CD4-positive, alpha-beta T cell treated with Interleukin-6 for 4 hours (primary cell): ENCODE measurements around the gene BCR.

Source experiments
- DNase-seq: peaks from one replicate; pipeline ENCODE4 v3.0.0-alpha.2; 2020; ENCODE audit warnings: mixed read lengths

Gene BCR

DNA sequence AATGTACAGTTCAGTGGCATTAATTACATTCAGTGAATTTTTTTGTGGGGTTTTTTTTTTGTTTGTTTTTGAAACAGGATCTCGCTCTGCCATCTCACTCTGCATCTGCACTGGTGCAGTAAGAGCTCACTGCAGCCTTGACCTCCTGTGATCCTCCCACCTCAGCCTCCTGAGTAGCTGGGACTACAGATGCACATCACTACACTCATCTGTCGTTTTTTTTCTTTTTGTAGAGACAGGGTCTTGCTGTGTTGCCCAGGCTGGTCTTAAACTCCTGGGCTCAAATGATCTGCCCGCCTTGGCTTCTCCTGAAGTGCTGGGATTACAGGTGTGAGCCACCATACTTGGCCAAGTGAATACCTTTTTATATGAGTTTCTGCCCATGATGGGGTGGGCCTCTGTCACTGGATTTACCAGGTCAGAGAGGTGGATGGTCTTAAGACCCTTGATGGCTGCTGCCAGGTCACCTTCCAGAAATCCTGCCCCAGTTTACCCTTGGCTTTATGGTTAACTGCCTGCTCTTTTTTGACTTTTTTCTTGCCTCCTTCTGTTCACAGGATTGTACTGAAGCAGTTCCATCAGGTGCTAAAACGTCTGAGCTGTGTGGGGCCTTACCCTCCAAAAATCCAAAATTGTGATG, 22.6 kb downstream of the BCR start:
- DNase-seq, result no peak

DNA sequence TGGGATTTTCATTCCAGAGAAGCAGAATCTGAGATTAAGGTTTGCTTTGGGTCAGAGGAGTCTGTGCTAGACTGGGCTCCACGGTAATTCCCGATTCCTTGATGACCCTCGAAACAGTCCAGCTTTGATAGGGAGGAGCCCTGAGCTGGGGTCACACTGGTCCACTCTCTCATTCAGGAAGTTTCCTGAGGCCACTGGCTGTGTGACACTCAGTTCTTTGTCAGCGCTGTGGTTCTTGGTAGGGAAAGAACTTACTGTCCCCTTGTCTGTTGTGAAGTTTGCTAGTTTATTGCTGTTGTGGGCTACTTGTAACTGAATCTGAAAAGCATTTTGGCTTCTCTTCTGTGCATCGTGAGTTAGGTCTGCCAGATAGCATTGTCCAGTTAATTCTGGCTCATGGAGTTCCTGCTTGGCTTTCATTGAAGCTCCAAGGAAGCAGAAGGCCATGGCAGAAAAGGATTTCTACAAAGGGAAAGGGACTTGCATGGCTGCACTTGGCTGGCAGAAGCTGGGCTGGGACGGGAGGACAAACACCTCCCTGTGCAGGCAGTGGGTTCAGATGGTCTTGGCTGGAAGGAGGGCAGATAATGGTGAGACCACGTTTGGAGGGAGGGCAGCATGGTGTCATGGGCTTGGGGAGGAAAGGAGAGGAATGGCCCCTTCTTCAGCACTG, 23.3 kb downstream of the BCR start:
- no peak for DNase-seq

DNA sequence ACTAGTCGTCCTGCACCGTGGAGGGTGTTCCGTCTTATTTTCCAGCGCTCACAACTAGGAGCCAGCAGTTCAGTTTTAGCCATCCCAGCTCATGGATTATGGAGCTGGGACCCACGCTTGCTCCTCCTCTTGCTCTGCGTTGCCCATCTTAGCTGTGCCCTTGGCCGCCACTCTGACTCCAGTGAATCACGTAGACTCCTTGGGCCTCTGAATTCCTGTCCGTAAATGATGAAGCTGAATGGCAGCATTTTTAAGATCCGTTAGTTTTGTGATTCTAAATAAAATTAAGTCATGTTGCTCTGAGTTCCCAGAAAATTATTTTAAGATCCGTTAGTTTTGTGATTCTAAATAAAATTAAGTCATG, 23.8 kb downstream of the BCR start:
- no peak for DNase-seq

DNA sequence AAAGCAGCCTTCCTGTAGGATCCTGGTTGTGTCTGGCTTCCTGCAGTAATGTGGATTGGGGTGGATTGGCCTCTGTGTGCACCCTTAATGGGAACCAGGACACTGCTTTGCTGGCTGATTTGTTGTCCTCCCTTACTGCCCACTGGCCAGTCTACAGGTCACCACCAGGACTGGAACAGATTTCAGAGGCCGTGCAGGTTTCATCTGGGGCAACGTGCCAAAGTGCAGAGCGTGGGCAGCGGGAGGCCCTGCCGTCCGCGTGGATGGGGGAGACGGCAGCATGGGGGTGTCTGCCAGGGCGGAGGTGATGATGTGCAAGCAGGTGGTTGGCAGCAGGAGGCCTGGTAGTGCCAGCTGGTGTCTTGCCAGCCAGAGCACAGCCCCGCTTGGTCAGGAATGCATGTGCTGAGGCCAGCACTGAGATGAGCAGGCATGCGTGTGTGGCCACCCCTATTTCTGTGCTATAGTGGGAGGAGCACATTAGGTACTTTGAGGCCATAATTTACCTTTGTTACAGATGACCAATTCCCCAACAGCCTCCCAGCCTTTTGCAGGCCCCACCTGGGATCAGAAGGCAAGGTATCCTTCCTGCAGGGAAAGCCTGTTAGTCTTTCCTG, 24.3 kb downstream of the BCR start:
- DNase-seq, result no peak

DNA sequence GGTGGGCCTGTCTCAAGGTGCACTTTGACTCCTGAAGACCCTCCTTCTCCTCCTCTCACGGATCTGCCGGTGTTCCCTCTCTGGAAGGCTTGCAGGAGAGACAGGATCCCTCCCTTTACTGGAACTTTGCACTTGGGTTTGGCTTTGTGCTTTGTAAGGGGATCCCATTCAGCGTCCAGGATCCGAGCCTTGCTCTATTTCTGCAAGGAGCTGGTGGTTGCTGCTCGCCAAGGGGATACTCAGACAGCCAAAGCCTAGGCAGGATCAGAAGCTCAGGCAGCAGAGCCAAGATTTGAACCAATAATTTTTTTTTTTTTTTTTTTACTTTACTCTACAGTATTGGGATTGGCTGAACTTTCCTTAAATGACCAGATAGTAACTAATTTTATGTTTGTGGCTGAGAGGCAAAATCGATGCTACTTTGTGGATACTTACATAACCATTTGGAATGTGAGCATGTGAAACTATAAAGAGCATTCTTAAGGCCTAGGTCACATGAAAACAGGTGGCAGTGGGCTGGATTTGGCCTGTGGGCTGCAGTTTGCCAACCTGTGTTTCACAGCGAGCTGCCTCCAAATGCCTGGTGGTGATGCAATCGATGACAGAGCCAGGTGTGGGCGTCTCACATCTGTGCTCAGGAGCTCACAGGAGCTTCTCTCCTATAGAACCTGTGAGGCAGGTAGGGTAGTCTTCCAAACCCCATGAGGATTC, 25.2 kb downstream of the BCR start:
- no peak for DNase-seq

DNA sequence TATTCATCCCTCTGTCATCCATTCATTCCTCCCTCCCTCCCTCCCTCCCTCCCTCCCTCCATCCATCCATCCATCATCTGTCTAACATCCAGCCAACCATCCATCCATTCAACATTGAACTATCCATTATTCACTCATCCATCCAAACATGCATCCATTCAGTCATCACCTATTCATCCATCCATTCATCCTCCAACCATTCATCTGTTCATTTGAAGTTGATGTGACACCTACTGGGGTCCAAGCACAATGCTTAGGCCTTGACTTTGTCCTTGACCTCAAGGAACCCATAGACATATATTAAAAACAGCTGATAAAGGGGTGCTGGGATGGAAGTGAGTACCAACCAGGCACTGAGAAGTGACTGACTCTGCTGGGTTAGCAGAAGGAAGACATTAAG, 26.6 kb downstream of the BCR start:
- no peak for DNase-seq

DNA sequence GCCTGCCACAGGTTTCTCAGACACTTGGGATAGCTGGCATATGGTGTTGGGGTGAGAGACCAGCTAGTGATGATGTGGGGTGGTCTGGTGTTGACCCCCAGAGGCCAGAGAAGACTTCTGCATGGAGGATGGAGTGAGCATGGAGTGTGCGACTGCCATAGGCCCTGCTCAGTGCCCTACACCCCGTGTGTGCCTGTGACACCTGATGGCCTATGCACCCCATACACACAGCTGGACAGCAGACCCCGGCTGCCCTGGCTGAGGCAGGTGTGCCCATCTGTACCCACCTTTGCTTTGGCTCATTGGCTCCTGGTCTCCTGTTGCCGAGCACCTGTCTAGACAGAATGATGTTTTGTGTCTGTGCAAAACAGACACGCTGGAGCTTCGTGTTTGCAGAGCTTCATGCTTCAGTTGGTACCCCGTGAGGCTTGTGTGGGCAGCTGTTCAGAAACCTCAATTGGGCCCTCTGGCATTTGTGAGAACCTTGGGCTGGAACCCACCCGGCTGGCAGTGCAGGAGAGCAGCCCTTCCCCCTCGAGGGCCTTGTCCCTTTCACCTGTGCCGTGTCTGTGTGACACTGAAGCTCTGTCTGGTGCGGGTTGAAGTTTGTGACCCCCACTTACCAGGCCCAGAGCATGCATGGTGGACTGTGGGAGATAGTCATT, 27.6 kb downstream of the BCR start:
- DNase-seq, result no peak

DNA sequence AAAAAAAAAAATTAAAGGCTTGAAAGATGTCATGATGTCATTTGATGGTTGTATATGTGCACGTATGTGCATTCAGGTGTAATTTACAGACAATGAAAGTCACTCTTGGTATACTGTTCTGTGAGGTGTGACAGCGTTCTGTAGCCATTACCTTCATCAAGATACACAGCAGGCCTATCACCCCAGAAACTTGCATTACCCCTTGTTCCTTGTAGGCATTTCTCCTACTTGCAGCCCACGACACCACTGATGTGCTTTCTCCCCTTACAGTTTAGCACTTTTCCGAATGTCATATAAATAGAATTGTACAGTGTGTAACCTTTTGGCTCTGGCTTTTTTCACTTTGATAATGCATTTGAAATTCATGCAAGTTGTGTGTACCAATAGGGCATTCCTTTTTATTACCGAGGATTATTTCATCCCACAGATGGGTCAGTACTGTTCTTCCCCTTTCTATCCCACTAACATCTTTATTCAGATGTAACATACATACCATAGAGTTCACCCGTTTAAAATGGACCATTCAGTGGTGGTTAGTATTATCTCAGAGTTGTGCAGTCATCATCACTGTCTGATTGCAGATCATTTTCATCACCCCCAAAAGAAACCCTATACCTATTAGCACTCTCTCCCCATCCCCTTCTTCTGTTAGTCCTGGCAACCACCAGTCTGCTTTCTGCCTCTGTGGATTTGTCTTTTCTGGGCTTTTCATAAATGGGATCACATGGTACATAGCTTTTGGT, 30.3 kb downstream of the BCR start:
- DNase-seq, result no peak

DNA sequence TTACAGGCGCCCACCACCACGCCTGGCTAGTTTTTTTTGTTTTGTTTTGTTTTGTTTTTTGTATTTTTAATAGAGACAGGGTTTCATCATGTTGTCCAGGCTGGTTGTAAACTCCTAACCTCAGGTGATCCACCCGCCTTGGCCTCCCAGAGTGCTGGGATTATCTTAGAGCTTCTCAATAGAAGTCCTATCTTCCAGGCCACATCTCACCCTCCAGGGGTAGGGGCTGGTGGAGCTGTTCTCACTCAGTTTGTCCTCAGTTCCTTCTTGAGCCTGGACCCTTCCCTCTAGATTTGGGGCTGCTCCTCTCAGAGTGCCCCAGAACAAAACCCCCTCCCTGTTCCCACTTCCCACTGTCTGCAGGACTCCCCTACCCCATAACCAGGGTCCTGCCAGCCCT, 31.3 kb downstream of the BCR start:
- DNase-seq, result no peak

DNA sequence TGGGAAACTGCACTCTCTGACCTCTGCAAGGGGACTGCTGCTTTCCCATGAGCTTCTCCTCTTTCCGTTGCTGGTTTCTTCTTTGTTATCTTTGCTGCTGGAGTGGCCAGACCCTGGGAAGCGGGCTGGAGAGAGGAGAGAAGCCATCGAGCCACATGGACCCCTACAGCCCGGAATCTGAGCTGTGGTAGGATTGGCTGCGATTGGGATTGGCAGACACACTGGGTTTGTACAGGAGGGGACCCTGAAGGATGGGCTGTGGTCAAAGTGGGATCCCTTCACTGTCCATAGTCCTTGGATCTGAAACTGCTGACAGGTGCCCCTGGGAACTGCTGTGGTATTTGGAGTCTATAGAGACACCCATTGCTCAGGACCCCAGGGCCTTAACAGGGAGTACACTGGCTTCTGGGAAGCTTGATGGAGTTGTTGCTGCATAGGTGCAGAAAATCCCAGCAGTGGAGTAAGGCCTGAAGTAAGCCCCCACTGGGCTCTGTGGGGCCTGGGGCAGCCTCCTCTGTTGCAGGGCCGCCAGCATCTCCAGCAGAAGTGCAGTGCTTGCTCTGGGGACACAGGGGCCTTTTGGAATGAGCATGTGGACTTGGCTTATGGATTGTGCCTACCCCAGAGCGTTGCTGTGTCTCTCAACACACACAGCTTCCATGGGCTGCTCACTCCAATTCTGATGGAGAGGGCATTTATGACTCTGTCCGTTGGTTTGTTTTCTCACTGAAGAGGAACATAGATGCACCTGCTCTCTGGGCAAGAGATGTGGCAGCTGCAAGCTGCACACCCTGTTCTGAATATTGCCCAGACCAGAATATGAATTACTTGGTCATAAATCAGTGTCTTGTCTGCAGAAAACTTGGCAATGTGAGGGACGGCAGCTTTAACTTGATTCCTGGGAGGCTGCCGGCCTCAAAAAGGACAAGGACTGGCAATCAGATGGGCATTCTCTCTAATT, 32.0 kb downstream of the BCR start:
- DNase-seq, result no peak

DNA sequence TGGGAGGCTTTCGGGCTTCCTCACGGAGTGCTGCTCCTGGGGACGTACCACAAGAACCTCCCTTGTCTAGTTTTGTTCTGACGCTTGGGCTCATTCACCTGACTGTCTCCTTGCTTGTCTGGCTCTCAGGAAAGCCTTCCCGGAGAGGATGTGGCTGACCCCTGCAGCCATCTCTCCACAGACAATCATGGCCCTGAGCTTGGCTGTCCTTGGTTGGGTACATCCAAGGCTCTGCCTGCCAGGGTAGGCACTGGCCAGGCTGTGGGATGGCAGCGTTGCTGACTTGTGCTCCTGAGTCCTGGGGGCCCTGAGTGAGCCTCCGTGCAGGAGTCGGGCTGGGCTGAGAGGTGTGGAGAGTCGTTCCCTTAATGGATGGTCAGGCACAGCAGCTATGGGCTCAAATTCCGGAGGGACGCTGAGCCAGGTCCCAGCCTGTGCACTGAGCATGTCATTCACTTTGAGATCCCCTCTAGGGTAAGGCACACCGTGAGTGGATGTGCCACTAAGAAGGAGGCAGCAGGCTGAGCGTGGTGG, 32.8 kb downstream of the BCR start:
- no peak for DNase-seq

DNA sequence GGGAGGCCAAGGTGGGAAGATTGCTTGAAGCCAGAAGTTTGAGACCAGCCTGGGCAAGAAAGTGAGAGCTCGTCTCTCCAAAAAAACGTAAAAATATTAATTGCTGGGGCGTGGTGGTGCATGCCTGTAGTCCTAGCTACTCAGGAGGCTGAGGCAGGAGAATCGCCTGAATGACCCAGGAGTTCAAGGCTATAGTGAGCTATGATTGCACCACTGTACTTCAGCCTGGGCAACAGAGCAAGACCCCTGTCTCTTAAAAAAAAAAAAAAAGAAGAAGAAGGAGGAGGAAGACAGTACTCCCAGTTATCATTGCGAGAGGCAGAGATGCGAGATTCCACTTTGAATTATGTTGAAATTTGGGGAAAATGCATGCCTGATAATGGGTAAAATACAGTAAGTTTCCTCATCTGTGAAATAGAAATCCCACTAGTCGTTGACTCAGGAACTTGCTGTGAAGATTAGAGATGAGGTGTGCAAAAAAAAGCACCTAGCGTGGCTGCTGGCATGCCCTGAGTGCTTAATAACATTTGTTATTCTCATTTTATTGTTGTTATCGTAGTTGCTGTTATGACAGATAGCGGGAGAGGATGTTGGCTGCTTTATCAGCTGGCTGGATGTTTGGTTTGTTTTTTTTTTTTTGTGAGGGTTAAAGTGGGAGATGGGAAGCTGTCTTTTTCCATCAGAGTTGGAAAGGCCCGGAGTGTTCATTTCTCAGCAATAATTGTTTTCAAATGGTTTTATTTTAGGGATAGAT, 33.4 kb downstream of the BCR start:
- DNase-seq, result no peak

DNA sequence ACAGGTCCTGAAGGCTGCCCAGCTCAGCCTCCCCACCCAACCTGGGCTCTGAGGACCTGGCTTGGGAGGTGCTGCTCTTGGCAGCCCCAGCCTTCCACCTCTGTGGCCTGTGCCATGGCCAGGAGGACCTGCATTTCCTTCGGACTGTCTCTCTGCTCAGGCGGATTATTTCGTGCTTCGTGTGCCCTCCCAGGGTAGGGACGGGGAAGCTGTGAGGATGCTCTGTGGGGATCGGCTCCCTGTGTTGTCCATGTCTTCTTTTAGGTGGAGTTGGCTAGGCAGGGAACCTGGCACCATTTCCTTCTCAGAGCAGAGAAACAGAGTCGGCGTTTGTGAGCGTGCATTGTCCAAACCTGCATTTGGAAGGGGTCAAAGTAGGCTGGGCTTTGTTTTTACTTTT, 34.1 kb downstream of the BCR start:
- no peak for DNase-seq

DNA sequence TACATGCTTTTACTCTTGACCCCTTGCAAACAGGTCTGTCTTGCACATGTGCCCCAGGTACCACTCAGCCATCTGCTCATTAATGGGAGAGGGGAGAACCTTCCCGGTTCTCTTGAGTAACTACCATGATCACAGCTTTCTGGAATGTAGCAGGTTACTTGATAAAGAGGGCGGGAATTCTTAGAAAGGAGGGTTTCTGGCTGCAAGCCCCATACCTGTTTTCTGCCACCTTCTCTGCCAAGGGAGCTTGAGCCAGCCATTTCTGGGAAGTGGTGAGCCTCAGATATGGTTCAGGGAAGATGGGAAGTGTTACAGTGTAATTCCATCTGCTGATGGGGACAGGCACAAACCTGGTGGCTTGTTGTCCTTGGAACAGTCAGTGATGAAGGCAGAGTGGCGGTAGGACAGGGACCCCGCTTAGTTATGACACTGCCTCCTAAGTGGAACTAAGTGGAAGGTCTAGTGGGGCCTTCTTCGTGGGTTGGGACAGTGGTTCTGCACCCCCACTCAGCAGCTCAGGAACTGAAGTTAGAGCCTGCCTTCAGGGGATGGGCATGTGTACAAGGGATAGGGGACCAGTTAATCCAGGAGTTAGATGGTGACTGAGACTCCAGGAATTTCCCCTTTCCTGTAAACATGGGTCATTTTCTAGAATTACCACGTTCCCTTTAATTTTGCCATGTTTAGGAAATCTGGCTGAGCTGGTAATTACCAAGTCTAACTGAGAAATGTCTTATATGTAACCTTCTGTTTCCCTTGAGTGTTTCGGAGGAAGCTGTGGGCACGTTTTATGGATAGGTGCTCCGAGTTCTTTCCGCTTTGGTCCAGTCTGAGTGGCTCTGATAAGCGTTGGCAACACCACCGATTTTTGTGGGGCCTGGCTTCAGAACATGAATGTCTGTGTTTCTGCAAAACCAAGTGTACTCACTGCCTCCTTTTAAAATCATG, 35.3 kb downstream of the BCR start:
- no peak for DNase-seq

DNA sequence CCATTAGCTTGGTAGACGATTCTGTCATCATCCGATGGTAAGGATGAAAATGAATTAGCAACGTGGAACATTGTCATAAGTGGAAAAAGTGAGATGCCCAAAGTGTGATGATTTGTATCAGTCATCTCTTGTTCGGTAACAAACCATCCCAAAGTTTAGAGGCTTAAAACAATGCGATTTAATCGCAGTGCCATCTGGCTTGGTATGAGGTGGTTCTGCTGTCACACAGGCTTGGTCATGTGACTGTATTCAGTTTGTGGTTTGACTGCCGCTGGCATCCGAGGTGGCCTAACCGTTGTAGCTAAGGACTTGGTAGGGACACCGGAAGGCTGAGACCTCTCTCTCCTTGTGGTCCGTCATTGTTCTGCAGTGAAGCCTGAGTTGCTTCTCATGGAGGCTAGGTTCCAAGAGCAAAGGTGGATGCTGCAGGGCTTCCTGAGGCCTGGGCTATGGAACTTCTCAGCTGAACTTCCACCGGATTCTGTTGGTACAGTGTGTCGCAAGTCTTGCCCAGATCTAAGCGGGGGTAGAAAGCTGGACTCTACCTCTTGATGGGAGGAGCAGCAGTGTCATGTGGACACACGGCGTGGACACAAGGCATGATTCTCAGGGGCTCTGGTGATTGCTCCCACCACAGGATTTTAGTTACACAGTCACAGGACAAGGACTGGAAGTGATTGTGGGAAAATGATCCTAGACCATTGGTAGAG, 36.3 kb downstream of the BCR start:
- peak; percentile 56 for DNase-seq

DNA sequence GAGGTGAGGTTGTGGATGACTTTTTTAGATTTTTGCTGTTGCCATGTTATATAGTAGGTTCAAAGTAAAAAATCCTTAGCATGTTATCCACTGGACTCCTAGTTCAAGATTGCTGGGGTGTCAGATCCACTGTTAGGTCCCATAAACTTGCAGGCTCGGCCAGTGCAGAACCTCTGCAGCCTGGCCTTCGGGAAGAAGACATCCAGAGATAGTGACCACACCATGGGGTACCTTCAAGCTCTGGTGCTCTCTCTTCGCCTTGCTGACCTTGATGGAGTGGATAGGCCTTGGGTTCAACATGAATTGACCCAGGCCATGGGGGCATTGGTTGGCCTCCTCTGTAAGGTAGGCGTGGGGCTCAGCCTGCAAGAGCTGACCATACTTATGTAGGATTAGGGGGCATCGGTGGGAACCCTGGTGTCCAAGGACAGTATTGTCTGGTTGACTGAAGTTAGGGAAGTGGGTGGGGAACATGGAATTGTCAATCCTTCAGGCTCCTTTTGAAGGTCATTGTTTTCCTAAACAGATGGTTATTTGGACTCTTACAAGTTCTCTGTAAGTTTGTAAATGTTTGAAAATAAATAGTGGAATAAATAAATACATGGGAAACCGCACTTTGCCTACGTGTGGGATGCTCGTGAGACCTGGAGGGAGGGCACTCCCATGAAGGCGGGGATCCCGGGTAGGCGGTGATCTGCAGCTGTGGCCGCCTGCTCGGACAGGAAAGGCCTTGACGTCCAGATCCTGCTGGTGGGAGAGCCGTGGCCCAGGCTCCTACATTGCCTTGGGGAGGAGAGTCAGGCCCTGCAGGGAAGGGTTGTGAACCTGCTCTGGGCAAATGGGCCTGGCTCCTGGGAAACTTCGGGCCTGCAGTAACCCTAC, 37.1 kb downstream of the BCR start:
- DNase-seq, result no peak

DNA sequence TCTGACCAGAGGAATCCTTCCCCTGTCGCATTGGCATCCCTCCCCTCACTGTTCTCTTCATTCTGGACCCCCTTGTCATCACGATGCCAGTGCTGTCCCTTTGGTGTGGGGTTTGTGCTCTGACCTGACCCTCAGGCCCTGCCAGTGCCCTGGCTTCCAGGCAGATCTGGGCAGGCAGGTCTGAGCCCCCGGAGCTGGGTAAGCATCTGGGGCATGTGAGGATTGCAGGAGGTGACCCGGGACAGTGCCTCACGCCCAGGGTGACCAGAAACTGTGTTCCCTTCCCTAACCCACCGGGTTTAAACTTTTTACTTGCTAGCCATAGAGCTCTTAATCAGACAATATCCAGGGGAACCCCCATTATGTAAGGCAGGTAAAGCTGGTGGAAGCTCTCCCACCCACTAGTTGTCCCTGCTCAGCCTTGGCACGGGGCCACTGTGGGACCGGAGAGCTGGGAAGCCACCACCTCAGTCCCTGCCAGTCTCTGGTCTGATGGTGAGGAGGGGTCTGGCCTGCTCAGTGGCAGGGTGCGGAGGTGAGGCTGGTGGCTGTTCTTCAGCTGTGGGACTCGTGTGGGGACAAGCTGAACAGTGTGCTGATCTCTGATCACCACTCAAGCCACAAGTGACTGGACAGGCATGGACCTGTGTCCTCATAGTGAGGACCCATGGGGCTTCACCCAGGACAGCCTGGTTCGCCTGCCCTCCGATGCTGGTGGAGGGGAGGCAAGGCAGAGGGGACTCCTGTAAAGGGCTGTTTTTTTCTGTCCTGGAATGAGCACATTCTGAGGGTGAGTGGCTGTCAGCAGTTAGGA, 38.0 kb downstream of the BCR start:
- no peak for DNase-seq
